GM21529 (cell line): ENCODE data around the gene METTL25.
"Not testable (repeated sequence)": the region's sequence is repeated elsewhere in the genome, so short reads cannot be mapped to it uniquely, and the experiment has no call there.

Experiments used
- ATAC-seq: cut with Tn5 transposase; IDR thresholded peaks from one replicate; pipeline ENCODE4 v1.9.1; 2021; ENCODE audit not compliant: unreplicated experiment

The METTL25 gene

GRCh38 chr12:82358200-82359114, at the start of gene METTL25, which contains the start of gene CCDC59:
Gene METTL25 (plus strand): TSS chr12:82358529. CDS start chr12:82358566, 37 bp downstream.
Gene CCDC59 (minus strand): TSS chr12:82358387. CDS start chr12:82358376, 11 bp downstream.
- peak; percentile 93 for ATAC-seq

- ATAC-seq: no peak
Measured at GRCh38 chr12:82314406-82314892, 43.9 kb upstream of the METTL25 start.

- no peak for ATAC-seq
Measured at GRCh38 chr12:82319276-82319675, 39.1 kb upstream of the METTL25 start.

GRCh38 chr12:82325540-82326336, 32.6 kb upstream of the METTL25 start:
- no peak for ATAC-seq

- no peak for ATAC-seq
Measured at GRCh38 chr12:82326905-82327503, 31.3 kb upstream of the METTL25 start.

GRCh38 chr12:82327861-82328260, 30.5 kb upstream of the METTL25 start:
- no peak for ATAC-seq

- ATAC-seq: no peak
Measured at GRCh38 chr12:82329508-82329907, 28.8 kb upstream of the METTL25 start.

GRCh38 chr12:82350161-82350560, 8.2 kb upstream of the METTL25 start:
- ATAC-seq: no peak

GRCh38 chr12:82351390-82351789, 6.9 kb upstream of the METTL25 start:
- ATAC-seq: no peak

- no peak for ATAC-seq
Measured at GRCh38 chr12:82357340-82357739, 989 bp upstream of the METTL25 start.

GRCh38 chr12:82357845-82358199, 507 bp upstream of the METTL25 start:
- ATAC-seq: no peak

- peak; percentile 17 for ATAC-seq
Measured at GRCh38 chr12:82359115-82359478, 768 bp downstream of the METTL25 start.

- ATAC-seq: not testable (repeated sequence)
Measured at GRCh38 chr12:82360834-82361233, 2.5 kb downstream of the METTL25 start.

- no peak for ATAC-seq
Measured at GRCh38 chr12:82361461-82361915, 3.2 kb downstream of the METTL25 start.

GRCh38 chr12:82363990-82364389, 5.7 kb downstream of the METTL25 start:
- ATAC-seq: no peak

GRCh38 chr12:82366197-82366596, 7.9 kb downstream of the METTL25 start:
- peak; percentile 62 for ATAC-seq

- ATAC-seq: no peak
Measured at GRCh38 chr12:82375201-82375600, 16.9 kb downstream of the METTL25 start.

GRCh38 chr12:82378997-82379396, 20.7 kb downstream of the METTL25 start:
- ATAC-seq: no peak

GRCh38 chr12:82383930-82384552, 25.7 kb downstream of the METTL25 start:
- peak; percentile 68 for ATAC-seq

- no peak for ATAC-seq
Measured at GRCh38 chr12:82398879-82399278, 40.5 kb downstream of the METTL25 start.

- ATAC-seq: no peak
Measured at GRCh38 chr12:82400819-82401218, 42.5 kb downstream of the METTL25 start.
